ENCODE measurements around the gene HDAC4.
A peak's percentile ranks its signal among the peaks of the same experiment; 100 is the strongest.

Gene HDAC4

GRCh38 chr2:239214725-239215124 is 186.1 kb downstream of the HDAC4 start:
- ATAC-seq (no peak), DNase-seq (no peak)
- H3K27ac Mint-ChIP-seq: no peak overlapping the region
- no peak overlapping the region for H3K4me3 Mint-ChIP-seq
- no peaks in the 10 kb centered on the region for H3K9me3 Mint-ChIP-seq
- H3K4me1 Mint-ChIP-seq: peaks cover 71% of the 10 kb centered on the region
- H3K27me3 Mint-ChIP-seq: no peaks in the 10 kb centered on the region

DNA sequence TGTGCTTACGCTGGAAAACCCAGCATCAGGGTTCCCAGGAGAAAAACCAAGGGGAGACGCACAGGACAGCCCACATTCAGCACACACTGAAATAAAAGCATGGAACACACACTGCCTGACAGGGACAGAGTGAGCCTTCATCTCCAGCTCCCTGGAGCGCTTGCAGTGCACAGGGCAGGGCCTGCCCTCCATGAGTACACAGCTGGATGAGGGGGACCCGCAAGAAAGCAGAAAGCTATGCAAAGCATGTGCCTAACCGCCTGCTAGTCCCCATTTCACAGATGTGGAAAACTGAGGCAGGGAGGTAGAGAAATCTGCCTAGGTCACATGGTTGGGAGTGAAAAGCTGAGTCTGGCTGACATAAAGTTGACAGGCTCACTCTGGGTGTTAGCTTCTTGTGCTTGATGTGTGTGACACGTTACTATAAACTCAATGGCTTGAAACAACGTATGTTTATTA is 187.1 kb downstream of the HDAC4 start:
- Mint-ChIP-seq H3K4me3 (no peak overlapping the region), H3K27me3 (no peaks in the 10 kb centered on the region), H3K4me1 (peaks cover 72% of the 10 kb centered on the region), H3K9me3 (no peaks in the 10 kb centered on the region), H3K27ac (no peak overlapping the region)
- ATAC-seq: no peak
- DNase-seq: no peak

DNA sequence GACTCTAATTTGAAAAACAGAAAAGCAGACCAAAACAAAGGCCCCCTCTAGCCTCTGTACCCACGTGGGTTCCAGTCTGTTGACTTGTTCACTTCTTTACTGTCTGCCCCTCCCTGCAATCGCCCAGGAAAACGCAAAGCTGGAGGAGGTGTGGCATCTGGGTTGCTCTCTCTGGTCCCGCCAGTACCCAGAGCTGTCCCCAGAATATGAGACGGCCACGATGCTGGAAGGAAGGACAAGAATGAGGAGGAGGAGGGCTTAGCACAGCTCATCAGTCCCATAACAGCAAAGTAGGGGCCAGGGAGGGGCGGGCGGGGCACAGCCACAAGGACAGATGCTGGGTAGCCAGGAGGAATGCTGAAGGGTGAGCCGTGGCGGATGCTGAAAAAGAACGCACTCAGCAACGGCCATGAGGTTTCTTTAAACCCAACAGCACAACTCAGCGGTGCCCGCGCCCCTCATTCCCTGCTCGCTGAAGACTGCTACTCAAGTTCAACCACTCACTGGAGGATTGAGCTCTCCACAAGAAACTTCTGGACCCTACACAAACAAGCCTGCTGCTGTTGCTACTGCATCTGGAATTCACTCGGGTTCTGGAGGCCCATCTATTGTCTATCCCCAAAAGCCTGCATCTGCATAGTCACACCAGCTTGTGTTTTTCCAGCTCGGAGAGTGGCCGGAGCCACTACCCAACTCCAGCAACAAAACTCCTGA is 187.7 kb downstream of the HDAC4 start:
- Mint-ChIP-seq H3K27me3 (no peaks in the 10 kb centered on the region), H3K4me3 (no peak overlapping the region), H3K4me1 (peaks cover 71% of the 10 kb centered on the region), H3K27ac (no peak overlapping the region), H3K9me3 (no peaks in the 10 kb centered on the region)
- no peak for ATAC-seq
- no peak for DNase-seq

- ATAC-seq (no peak), DNase-seq (no peak)
- Mint-ChIP-seq H3K27me3 (no peaks in the 10 kb centered on the region), H3K4me3 (no peak overlapping the region), H3K9me3 (no peaks in the 10 kb centered on the region), H3K27ac (no peak overlapping the region), H3K4me1 (peaks cover 64% of the 10 kb centered on the region)
These were observed 188.5 kb downstream of the HDAC4 start for GRCh38 chr2:239212121-239212928.

GRCh38 chr2:239211396-239212094 is 189.3 kb downstream of the HDAC4 start:
- Mint-ChIP-seq H3K27ac (peak overlapping the region in 1 of 2 donors; percentile 17), H3K4me3 (peak overlapping the region in 1 of 2 donors; percentile 54), H3K9me3 (no peaks in the 10 kb centered on the region), H3K27me3 (no peaks in the 10 kb centered on the region), H3K4me1 (peaks cover 59% of the 10 kb centered on the region)
- no peak for DNase-seq
- no peak for ATAC-seq

GRCh38 chr2:239209783-239210182 is 191.0 kb downstream of the HDAC4 start:
- H3K27ac Mint-ChIP-seq: no peak overlapping the region
- H3K4me3 Mint-ChIP-seq: no peak overlapping the region
- no peaks in the 10 kb centered on the region for H3K9me3 Mint-ChIP-seq
- DNase-seq (no peak), ATAC-seq (no peak)
- H3K27me3 Mint-ChIP-seq: no peaks in the 10 kb centered on the region
- peaks cover 59% of the 10 kb centered on the region for H3K4me1 Mint-ChIP-seq

GRCh38 chr2:239208465-239209180 is 192.2 kb downstream of the HDAC4 start:
- Mint-ChIP-seq H3K4me3 (no peak overlapping the region), H3K27ac (no peak overlapping the region), H3K9me3 (no peaks in the 10 kb centered on the region), H3K27me3 (no peaks in the 10 kb centered on the region), H3K4me1 (peaks cover 60% of the 10 kb centered on the region)
- no peak for ATAC-seq
- no peak for DNase-seq

DNA sequence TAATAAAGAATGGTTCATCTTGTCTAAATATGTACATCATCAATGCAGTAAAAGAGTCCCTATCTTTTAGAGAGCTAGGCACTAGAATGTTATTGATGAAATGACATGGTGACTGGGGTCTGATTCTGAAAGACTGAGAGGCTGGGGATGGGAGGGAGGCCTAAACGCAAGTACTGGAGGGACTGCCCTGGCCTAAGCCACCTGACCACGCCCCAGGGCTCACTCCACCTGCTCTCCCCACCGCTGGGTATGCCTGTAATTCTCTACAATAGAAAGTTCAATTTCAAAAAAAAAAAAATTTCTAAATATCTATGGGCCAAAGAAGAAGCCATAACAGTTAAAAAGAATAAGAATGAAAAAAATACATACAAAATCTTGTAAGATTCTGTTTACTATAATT is 194.0 kb downstream of the HDAC4 start:
- Mint-ChIP-seq H3K27ac (no peak overlapping the region), H3K9me3 (no peaks in the 10 kb centered on the region), H3K27me3 (no peaks in the 10 kb centered on the region), H3K4me1 (peaks cover 62% of the 10 kb centered on the region), H3K4me3 (no peak overlapping the region)
- DNase-seq (no peak), ATAC-seq (no peak)

GRCh38 chr2:239206042-239206441 is 194.8 kb downstream of the HDAC4 start:
- DNase-seq (no peak), ATAC-seq (no peak)
- Mint-ChIP-seq H3K4me1 (peaks cover 62% of the 10 kb centered on the region), H3K27me3 (no peaks in the 10 kb centered on the region), H3K27ac (no peak overlapping the region), H3K9me3 (no peaks in the 10 kb centered on the region), H3K4me3 (no peak overlapping the region)

DNA sequence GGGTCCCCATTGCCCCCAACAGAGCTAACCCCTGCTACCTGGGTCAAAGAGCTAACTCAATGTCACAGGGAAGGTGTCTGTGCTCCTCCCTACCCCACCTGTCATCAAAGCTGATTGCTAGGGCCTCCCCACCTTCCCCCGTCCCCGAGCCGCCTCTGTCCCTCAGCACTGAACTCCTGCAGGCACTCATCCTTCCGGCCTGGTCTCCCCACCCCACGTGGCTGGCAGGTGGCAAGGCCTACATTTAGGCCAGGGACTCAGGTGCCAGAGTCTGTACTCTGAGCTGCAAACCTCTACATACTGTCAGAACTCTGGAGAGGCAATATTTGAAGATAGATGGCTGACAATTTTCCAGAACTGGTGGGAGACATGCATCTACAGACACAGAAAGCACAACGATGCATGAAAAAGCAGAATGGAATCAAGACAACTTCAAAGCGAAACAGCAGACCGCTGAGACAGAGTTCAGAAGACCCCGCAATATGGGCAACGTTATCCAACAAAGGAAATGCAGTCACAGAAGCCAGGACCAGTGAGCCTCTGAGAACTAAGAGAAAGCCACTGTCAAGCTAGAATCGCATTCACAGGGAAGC is 195.8 kb downstream of the HDAC4 start:
- H3K4me3 Mint-ChIP-seq: peak overlapping the region; percentile 16 to 51
- no peaks in the 10 kb centered on the region for H3K27me3 Mint-ChIP-seq
- no peak for DNase-seq
- no peaks in the 10 kb centered on the region for H3K9me3 Mint-ChIP-seq
- peak overlapping the region; percentile 38 to 75 for H3K27ac Mint-ChIP-seq
- ATAC-seq: peak; percentile 15
- peaks cover 60% of the 10 kb centered on the region for H3K4me1 Mint-ChIP-seq

GRCh38 chr2:239204136-239204875 is 196.5 kb downstream of the HDAC4 start:
- Mint-ChIP-seq H3K9me3 (no peaks in the 10 kb centered on the region), H3K27me3 (no peaks in the 10 kb centered on the region), H3K4me3 (no peak overlapping the region), H3K27ac (peak overlapping the region in 1 of 2 donors; percentile 4), H3K4me1 (peaks cover 55% of the 10 kb centered on the region)
- DNase-seq (no peak), ATAC-seq (peak; percentile 15)

DNA sequence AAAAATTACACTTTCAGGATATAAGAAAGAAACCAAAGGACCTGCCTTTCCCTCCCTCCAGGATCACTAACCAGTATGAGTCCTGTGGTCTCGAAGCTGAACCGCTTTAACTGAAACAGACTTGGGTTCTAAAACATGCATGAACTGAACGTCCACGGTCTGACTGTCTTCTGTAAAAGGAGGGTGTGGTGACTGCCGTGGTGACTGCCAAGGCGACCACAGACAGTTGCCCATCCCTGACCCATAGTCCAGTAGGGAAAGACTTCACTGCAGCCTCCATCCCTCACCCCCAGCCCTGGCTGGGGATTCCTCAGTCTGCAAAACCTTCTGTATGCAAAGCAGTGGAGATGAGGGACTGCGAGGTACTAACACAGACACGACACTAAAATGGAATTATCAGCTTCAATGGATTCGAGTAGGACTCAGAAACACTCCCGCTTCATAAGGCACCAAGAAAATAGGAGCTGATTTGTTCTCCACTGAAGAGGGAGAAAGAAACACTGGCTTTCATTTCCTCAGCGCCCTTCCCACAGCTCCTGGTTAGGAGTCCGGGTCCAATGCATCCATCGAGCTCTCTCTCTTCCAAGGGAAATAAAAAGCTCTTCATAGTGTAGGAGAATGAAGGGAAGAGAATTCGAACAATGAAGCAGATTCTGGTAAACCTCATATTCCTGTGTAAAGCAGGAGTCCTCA is 197.2 kb downstream of the HDAC4 start:
- no peaks in the 10 kb centered on the region for H3K27me3 Mint-ChIP-seq
- no peak for DNase-seq
- no peaks in the 10 kb centered on the region for H3K9me3 Mint-ChIP-seq
- no peak for ATAC-seq
- H3K4me3 Mint-ChIP-seq: no peak overlapping the region
- peak overlapping the region in 1 of 2 donors; percentile 84 for H3K27ac Mint-ChIP-seq
- peaks cover 55% of the 10 kb centered on the region for H3K4me1 Mint-ChIP-seq

GRCh38 chr2:239202836-239203235 is 198.0 kb downstream of the HDAC4 start:
- Mint-ChIP-seq H3K4me1 (peaks cover 55% of the 10 kb centered on the region), H3K27me3 (no peaks in the 10 kb centered on the region), H3K27ac (no peak overlapping the region), H3K4me3 (no peak overlapping the region), H3K9me3 (no peaks in the 10 kb centered on the region)
- ATAC-seq: no peak
- no peak for DNase-seq

- no peak for ATAC-seq
- Mint-ChIP-seq H3K27ac (peak overlapping the region in 1 of 2 donors; percentile 61), H3K4me1 (peaks cover 55% of the 10 kb centered on the region), H3K4me3 (no peak overlapping the region), H3K27me3 (no peaks in the 10 kb centered on the region), H3K9me3 (no peaks in the 10 kb centered on the region)
- no peak for DNase-seq
These were observed 198.5 kb downstream of the HDAC4 start for GRCh38 chr2:239202343-239202742.

Measured in stimulated activated naive CD8-positive, alpha-beta T cell treated with anti-CD3 and anti-CD28 coated beads, Interleukin-15, amount 100 ng/mL, for 72 hours (primary cell).